Astrocyte (in vitro differentiated cells and primary cell): Measurements from ENCODE around the gene BCL7A. TPM values are rescaled to one million over a fixed set of nuclear protein-coding genes. Genes with fewer than 3 reads are reported as not detected.
A peak's percentile ranks its signal among the peaks of the same experiment; 100 is the strongest.

ENCODE experiments used
- DNase-seq: peaks from one replicate; pipeline ENCODE4 v3.0.0-alpha.2; 2010; ENCODE audit warnings: low read depth
- FAIRE-seq: peaks from 2 replicates; lab custom pipeline; 2011; peaks lifted over from hg19 to GRCh38; lab: Jason Lieb, UNC
- H2AFZ ChIP-seq: 2 replicates; pipeline ENCODE4 v1.6.0; 2012; ENCODE audit warnings: low read depth, low read length, inconsistent platforms
- H3K27ac ChIP-seq: 2 replicates; pipeline ENCODE4 v1.5.1; 2011; ENCODE audit warnings: low read depth, low read length, inconsistent platforms
- H3K27me3 ChIP-seq: 2 replicates; pipeline ENCODE4 v1.6.0; 2011; ENCODE audit warnings: low read length, inconsistent platforms; ENCODE audit not compliant: insufficient read depth
- H3K36me3 ChIP-seq: 2 replicates; pipeline ENCODE4 v1.5.1; 2011; ENCODE audit warnings: low read length, inconsistent platforms; ENCODE audit not compliant: insufficient read depth
- H3K4me1 ChIP-seq: 2 replicates; pipeline ENCODE4 v1.5.1; 2011; ENCODE audit warnings: low read length, inconsistent platforms; ENCODE audit not compliant: insufficient read depth
- H3K4me2 ChIP-seq: 2 replicates; pipeline ENCODE4 v1.6.0; 2012; ENCODE audit warnings: low read length, inconsistent platforms
- H3K4me3 ChIP-seq: 2 replicates; pipeline ENCODE4 v1.5.1; 2011; ENCODE audit warnings: low read depth, mild to moderate bottlenecking, low read length, inconsistent platforms; ENCODE audit not compliant: insufficient read depth
- H3K79me2 ChIP-seq: 2 replicates; pipeline ENCODE4 v1.6.0; 2012; ENCODE audit warnings: mild to moderate bottlenecking, low read length, inconsistent platforms; ENCODE audit not compliant: insufficient read depth
- H3K9ac ChIP-seq: 2 replicates; pipeline ENCODE4 v1.6.0; 2012; ENCODE audit warnings: mild to moderate bottlenecking, low read length, inconsistent platforms
- H3K9me3 ChIP-seq: 2 replicates; pipeline ENCODE4 v1.5.1; 2012; ENCODE audit warnings: low read depth, mild to moderate bottlenecking, low read length, inconsistent platforms; ENCODE audit not compliant: insufficient read depth
- H4K20me1 ChIP-seq: 2 replicates; pipeline ENCODE4 v1.6.0; 2012; ENCODE audit warnings: low read length, inconsistent platforms; ENCODE audit not compliant: insufficient read depth
- H3K27ac Mint-ChIP-seq: one replicate; pipeline ENCODE4 v1.8.0; 2021; ENCODE audit warnings: mild to moderate bottlenecking, mixed read lengths; ENCODE audit not compliant: unreplicated experiment
- H3K27me3 Mint-ChIP-seq: one replicate; pipeline ENCODE4 v1.8.0; 2021; ENCODE audit warnings: low read depth, mixed read lengths; ENCODE audit not compliant: unreplicated experiment
- H3K36me3 Mint-ChIP-seq: one replicate; pipeline ENCODE4 v1.8.0; 2021; ENCODE audit warnings: low read depth, mixed read lengths; ENCODE audit not compliant: unreplicated experiment
- H3K4me1 Mint-ChIP-seq: one replicate; pipeline ENCODE4 v1.8.0; 2021; ENCODE audit warnings: low read depth, mixed read lengths; ENCODE audit not compliant: unreplicated experiment
- H3K4me3 Mint-ChIP-seq: one replicate; pipeline ENCODE4 v1.8.0; 2021; ENCODE audit warnings: mild to moderate bottlenecking, moderate library complexity, mixed read lengths; ENCODE audit not compliant: unreplicated experiment
- H3K9me3 Mint-ChIP-seq: one replicate; pipeline ENCODE4 v1.8.0; 2021; ENCODE audit warnings: mild to moderate bottlenecking, mixed read lengths; ENCODE audit not compliant: unreplicated experiment
- EZH2 ChIP-seq: IDR thresholded peaks from 2 replicates; pipeline ENCODE4 v1.6.1; 2012; ENCODE audit warnings: mild to moderate bottlenecking, low read length, inconsistent platforms; ENCODE audit not compliant: insufficient read depth
- total RNA-seq: library from RNA; stranded (reverse); gene quantifications from 2 replicates; pipeline ENCODE4 v1.2.1, GENCODE V29; 2021
- TF ChIP-seq, protein P1 (sequence below): IDR thresholded peaks from 2 replicates; pipeline ENCODE4 v1.5.1; 2011; ENCODE audit warnings: low read depth, mild to moderate bottlenecking, inconsistent platforms, low read length, moderate library complexity; ENCODE audit not compliant: insufficient read depth

The BCL7A gene
- total RNA-seq, 1 donor from 2014 or later, result 9.6 TPM

DNA sequence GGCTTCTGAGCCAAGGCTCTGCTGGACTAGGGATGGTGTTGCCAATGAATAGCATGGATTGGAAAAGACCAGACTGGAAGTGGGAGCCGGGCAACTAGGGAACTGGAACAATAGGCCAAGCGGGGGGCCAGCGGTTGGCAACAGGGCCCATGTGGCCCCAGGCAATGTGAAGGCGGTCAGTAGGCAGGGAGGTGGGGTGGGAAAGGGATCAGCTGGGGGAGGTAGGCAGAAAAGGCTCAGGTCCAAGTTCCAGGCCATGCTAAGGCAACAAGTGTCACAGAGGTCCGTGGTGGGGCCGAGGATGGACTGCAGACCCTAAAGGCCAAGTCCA lies 42.0 kb downstream of the BCL7A start:
- Histone ChIP-seq H3K4me1 (peaks cover 36% of the 10 kb centered on the region), H4K20me1 (peaks cover 4% of the 10 kb centered on the region), H2AFZ (peak overlapping the region; percentile 1), H3K36me3 (no peaks in the 10 kb centered on the region), H3K9ac (peak overlapping the region; percentile 57), H3K79me2 (no peaks in the 10 kb centered on the region), H3K4me3 (no peak overlapping the region), H3K27me3 (no peaks in the 10 kb centered on the region), H3K27ac (peak overlapping the region; percentile 38), H3K4me2 (peak overlapping the region; percentile 67), H3K9me3 (no peaks in the 10 kb centered on the region)
- Mint-ChIP-seq H3K36me3 (peaks cover 16% of the 10 kb centered on the region), H3K27ac (peak overlapping the region; percentile 85), H3K27me3 (no peaks in the 10 kb centered on the region), H3K4me1 (peaks cover 19% of the 10 kb centered on the region), H3K9me3 (no peaks in the 10 kb centered on the region), H3K4me3 (peak overlapping the region; percentile 40)
- TF ChIP-seq, protein P1, sequence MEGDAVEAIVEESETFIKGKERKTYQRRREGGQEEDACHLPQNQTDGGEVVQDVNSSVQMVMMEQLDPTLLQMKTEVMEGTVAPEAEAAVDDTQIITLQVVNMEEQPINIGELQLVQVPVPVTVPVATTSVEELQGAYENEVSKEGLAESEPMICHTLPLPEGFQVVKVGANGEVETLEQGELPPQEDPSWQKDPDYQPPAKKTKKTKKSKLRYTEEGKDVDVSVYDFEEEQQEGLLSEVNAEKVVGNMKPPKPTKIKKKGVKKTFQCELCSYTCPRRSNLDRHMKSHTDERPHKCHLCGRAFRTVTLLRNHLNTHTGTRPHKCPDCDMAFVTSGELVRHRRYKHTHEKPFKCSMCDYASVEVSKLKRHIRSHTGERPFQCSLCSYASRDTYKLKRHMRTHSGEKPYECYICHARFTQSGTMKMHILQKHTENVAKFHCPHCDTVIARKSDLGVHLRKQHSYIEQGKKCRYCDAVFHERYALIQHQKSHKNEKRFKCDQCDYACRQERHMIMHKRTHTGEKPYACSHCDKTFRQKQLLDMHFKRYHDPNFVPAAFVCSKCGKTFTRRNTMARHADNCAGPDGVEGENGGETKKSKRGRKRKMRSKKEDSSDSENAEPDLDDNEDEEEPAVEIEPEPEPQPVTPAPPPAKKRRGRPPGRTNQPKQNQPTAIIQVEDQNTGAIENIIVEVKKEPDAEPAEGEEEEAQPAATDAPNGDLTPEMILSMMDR, result no peak
- TF ChIP-seq EZH2, result no peak
- DNase-seq, result no peak
- no peak for FAIRE-seq

DNA sequence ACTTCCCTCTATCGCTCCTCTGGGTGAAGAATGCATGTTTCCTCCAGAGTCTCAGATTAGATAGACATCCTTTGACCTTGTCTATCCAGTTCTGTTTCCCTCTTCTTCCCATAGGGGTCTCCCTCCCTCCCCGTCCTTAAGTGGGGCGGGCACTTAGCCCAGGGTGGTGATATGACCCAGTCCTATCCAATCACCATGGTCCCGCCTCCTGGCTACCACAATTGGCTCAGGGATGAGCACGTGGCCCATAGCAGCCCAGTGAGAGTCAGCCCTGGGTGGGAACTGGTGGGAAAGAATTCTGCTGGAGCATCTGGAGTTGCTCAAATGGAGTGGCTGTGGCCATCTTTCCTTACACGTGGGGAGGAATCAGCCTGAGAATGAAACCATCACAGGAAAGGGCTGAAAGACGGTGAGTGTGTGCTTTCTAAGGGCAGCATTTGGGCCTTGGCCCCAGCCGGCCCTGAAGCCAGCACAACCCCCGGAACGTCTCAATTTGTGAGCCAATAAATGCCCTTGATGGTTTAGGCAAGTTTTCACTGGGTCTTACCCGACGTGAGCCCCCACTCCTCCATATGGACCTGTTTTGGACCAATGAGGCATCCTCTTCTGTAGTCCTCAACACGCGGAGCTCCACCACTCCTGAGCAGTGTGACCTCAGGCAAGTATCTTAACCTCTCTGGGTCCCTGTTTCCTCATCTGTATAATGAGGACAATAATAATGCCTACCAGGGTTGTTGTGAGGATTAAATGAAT lies 42.5 kb downstream of the BCL7A start:
- H3K9ac ChIP-seq, result no peak overlapping the region
- H3K27ac ChIP-seq, result peak overlapping the region; percentile 72
- no peaks in the 10 kb centered on the region for H3K79me2 ChIP-seq
- H3K27me3 ChIP-seq, result no peaks in the 10 kb centered on the region
- Mint-ChIP-seq H3K27me3 (no peaks in the 10 kb centered on the region), H3K4me1 (peaks cover 19% of the 10 kb centered on the region), H3K9me3 (no peaks in the 10 kb centered on the region), H3K27ac (peak overlapping the region; percentile 89), H3K4me3 (peak overlapping the region; percentile 77), H3K36me3 (peaks cover 12% of the 10 kb centered on the region)
- peak overlapping the region; percentile 49 for H2AFZ ChIP-seq
- FAIRE-seq (no peak), DNase-seq (peak; percentile 82)
- H4K20me1 ChIP-seq, result peaks cover 4% of the 10 kb centered on the region
- TF ChIP-seq, protein P1, result peak; percentile 33
- no peak for TF ChIP-seq EZH2
- no peak overlapping the region for H3K4me3 ChIP-seq
- peak overlapping the region; percentile 82 for H3K4me2 ChIP-seq
- H3K36me3 ChIP-seq, result no peaks in the 10 kb centered on the region
- H3K9me3 ChIP-seq, result no peaks in the 10 kb centered on the region
- H3K4me1 ChIP-seq, result peaks cover 36% of the 10 kb centered on the region
